OCI-LY7 (cell line): ENCODE measurements around the gene LYPD1.

ENCODE experiments used
- CTCF ChIP-seq: fragments of 200-600 bp; sonication (generic); conservative IDR thresholded peaks from 2 replicates; pipeline ENCODE4 v1.5.1; 2014; ENCODE audit warnings: mild to moderate bottlenecking, antibody characterized with exemption, low read length, moderate library complexity, mixed read lengths
- EZH2phosphoT487 ChIP-seq: fragments of 200-600 bp; sonication (generic); IDR thresholded peaks from 2 replicates; pipeline ENCODE4 v1.6.1; 2018; ENCODE audit warnings: low read depth, borderline replicate concordance, mild to moderate bottlenecking, mixed run types, antibody characterized with exemption, low read length, moderate library complexity, mixed read lengths

GRCh38 chr2:132609101-132609890 lies 60.7 kb downstream of the LYPD1 start:
- TF ChIP-seq CTCF = no peak
- no peak for TF ChIP-seq EZH2phosphoT487
